GM21515 (cell line): ENCODE measurements around the gene NBL1.

Experiments
- ATAC-seq: cut with Tn5 transposase; IDR thresholded peaks from one replicate; pipeline ENCODE4 v1.9.1; 2021; ENCODE audit not compliant: unreplicated experiment

The NBL1 gene

GRCh38 chr1:19643602-19644394 is at the start of gene NBL1:
TSS of gene NBL1 (plus strand) at chr1:19644311. CDS start at chr1:19655031, 10,720 bp downstream.
- ATAC-seq = no peak

- peak; percentile 3 for ATAC-seq
Observed at GRCh38 chr1:19596065-19596713, 47.9 kb upstream of the NBL1 start.

- ATAC-seq = peak; percentile 84
Observed at GRCh38 chr1:19596714-19597495, 47.2 kb upstream of the NBL1 start.

GRCh38 chr1:19597496-19598309 is 46.4 kb upstream of the NBL1 start:
- no peak for ATAC-seq

GRCh38 chr1:19599810-19600209 is 44.3 kb upstream of the NBL1 start:
- no peak for ATAC-seq

- no peak for ATAC-seq
Observed at GRCh38 chr1:19602486-19602885, 41.6 kb upstream of the NBL1 start.

- ATAC-seq = no peak
Observed at GRCh38 chr1:19605967-19606366, 38.1 kb upstream of the NBL1 start.

GRCh38 chr1:19606817-19607642 is 37.1 kb upstream of the NBL1 start:
- ATAC-seq = no peak

- ATAC-seq = no peak
Observed at GRCh38 chr1:19608232-19608631, 35.9 kb upstream of the NBL1 start.

GRCh38 chr1:19610282-19610981 is 33.7 kb upstream of the NBL1 start:
- ATAC-seq = no peak

GRCh38 chr1:19612530-19612929 is 31.6 kb upstream of the NBL1 start:
- ATAC-seq = no peak

GRCh38 chr1:19613171-19613703 is 30.9 kb upstream of the NBL1 start:
- ATAC-seq = no peak

GRCh38 chr1:19615438-19615837 is 28.7 kb upstream of the NBL1 start:
- ATAC-seq = no peak

GRCh38 chr1:19616489-19616888 is 27.6 kb upstream of the NBL1 start:
- no peak for ATAC-seq

- no peak for ATAC-seq
Observed at GRCh38 chr1:19617376-19617775, 26.7 kb upstream of the NBL1 start.

- ATAC-seq = no peak
Observed at GRCh38 chr1:19618428-19618827, 25.7 kb upstream of the NBL1 start.

GRCh38 chr1:19619697-19620384 is 24.3 kb upstream of the NBL1 start:
- ATAC-seq = no peak

- no peak for ATAC-seq
Observed at GRCh38 chr1:19620786-19621185, 23.3 kb upstream of the NBL1 start.
